H1 (cell line): Measurements from ENCODE around the gene PSMB9. TPM values are rescaled to one million over a fixed set of nuclear protein-coding genes. Genes with fewer than 3 reads are reported as not detected.

ENCODE experiments used
- ATF3 ChIP-seq: IDR thresholded peaks from 2 replicates; pipeline ENCODE4 v1.6.1; 2011; ENCODE audit warnings: low read depth, mild to moderate bottlenecking, low read length; ENCODE audit not compliant: insufficient read depth
- CHD7 ChIP-seq: fragments of 300-600 bp; sonication (generic); IDR thresholded peaks from 2 replicates; pipeline ENCODE4 v1.7.1; 2012; ENCODE audit warnings: low read length, moderate library complexity, mild to moderate bottlenecking, inconsistent platforms; ENCODE audit not compliant: insufficient replicate concordance
- SP1 ChIP-seq: IDR thresholded peaks from 2 replicates; pipeline ENCODE4 v1.6.1; 2011; ENCODE audit warnings: low read depth, low read length
- USF2 ChIP-seq: IDR thresholded peaks from 2 replicates; pipeline ENCODE4 v1.6.1; 2011; ENCODE audit warnings: low read length, improper control_type of control experiment
- ZNF274 ChIP-seq: IDR thresholded peaks from 2 replicates; pipeline ENCODE4 v1.7.0; 2012; ENCODE audit warnings: low read length, borderline replicate concordance; ENCODE audit errors: extremely low read depth
- polyA plus RNA-seq, 7 experiments: library from polyadenylated mRNA; depleted of rRNA in 3 of 7; stranded (reverse) in 5 of 7; unstranded in 2 of 7; fragments of >200 nt in 5 of 7; fragments of 200-250 nt in 2 of 7; gene quantifications; 1 replicate in 5 of 7; 2 replicates in 1 of 7; 4 replicates in 1 of 7; pipeline versions ENCODE4 v1.2.1 to v1.2.3, GENCODE V29; 2011 to 2013; ENCODE audit warnings: missing spikeins in 2 of 7, mixed read lengths in 2 of 7
- total RNA-seq: library from RNA; stranded (reverse); fragmentation: NEBNext Ultra II Directional; extraction: Animal tissue kit (Norgen Biotek cat#: 25700); gene quantifications from 2 replicates; pipeline ENCODE4 v1.2.1, GENCODE V29; 2021

Gene PSMB9
- total and polyA plus RNA-seq, 2 of the 8 experiments (the other 6 are each of a cell fraction or from before 2014, with no cell fraction given): 4.5 to 22.8 TPM

GRCh38 chr6:32842021-32842650 is 11.9 kb upstream of the PSMB9 start (continued):
- TF ChIP-seq USF2: no peak
- no peak for TF ChIP-seq ZNF274
- no peak for TF ChIP-seq CHD7
- no peak for TF ChIP-seq ATF3
- TF ChIP-seq SP1: no peak
